Sciatic nerve (tissue), 2 donors: ENCODE data around the gene SV2C. TPM values are rescaled to one million over a fixed set of nuclear protein-coding genes. Genes with fewer than 3 reads are reported as not detected.
"Not testable (repeated sequence)": the region's sequence is repeated elsewhere in the genome, so short reads cannot be mapped to it uniquely, and the experiment has no call there.

Experiments used
- ATAC-seq: fragments of 200-7000 bp; cut with Tn5 transposase; one replicate; pipeline ENCODE4 v1.9.1; 2020; ENCODE audit warnings: mild to moderate bottlenecking, moderate library complexity
- DNase-seq: peaks from one replicate; pipeline ENCODE4 v3.0.0-alpha.2; 2020; ENCODE audit warnings: low spot score
- intact Hi-C: fragments of 100-400 bp; cut with DNase I; formaldehyde crosslinking; loops from one replicate; pipeline ENCODE4 v1.14.2; 2022
- total RNA-seq: library from RNA; stranded (reverse); fragmentation: NEBNext Ultra II Directional; extraction: Animal tissue kit (Norgen Biotek cat#: 25700); gene quantifications from one replicate; pipeline ENCODE4 v1.2.1, GENCODE V29; 2021
- donor health status: DM: no; HTN: no; CAD: no.
- donor health status: DM: no; HTN: no; CAD: no.

The SV2C gene
- total RNA-seq, 1 donor from 2014 or later, result 4.9 TPM

DNA sequence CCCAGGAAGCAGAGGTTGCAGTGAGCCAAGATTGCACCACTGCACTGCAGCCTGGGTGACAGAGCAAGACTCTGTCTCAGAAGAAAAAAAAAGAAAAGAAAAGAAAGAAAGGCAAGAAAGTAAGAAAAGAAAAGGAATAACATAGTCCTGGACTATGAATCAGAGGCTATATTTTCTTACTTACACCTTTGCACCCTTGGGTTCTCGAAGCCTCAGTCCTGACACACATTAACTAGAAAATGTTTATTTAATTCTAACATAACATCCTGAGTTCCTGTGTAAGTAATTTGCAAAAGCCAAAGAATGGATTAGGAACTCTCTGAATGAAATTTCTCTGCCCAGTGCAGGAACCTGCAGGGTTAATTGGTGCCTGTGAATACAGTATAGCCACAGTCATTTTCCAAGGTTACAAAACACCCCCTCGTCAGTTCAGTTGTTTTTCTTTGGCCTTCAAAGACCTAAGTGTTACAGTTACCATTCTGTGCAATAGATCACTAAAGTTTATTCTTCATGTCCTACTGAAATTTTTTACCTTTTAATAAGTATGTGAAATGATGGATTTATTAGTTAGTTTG, 147.6 kb downstream of the SV2C start:
- ATAC-seq (no peak), DNase-seq (no peak)
- intact Hi-C loops, result no loop called here

- intact Hi-C loops, result no loop called here
- ATAC-seq (no peak), DNase-seq (no peak)
These were observed 151.5 kb downstream of the SV2C start for GRCh38 chr5:76234665-76235064.

- ATAC-seq (no peak), DNase-seq (no peak)
- intact Hi-C loops, result no loop called here
These were observed 153.5 kb downstream of the SV2C start for GRCh38 chr5:76236684-76237083.

GRCh38 chr5:76240336-76240735, 157.2 kb downstream of the SV2C start:
- intact Hi-C loops, result no loop called here
- DNase-seq, result no peak
- no peak for ATAC-seq

- ATAC-seq, intact Hi-C loops, DNase-seq: not testable (repeated sequence)
These were observed 159.0 kb downstream of the SV2C start for GRCh38 chr5:76242155-76242554.

DNA sequence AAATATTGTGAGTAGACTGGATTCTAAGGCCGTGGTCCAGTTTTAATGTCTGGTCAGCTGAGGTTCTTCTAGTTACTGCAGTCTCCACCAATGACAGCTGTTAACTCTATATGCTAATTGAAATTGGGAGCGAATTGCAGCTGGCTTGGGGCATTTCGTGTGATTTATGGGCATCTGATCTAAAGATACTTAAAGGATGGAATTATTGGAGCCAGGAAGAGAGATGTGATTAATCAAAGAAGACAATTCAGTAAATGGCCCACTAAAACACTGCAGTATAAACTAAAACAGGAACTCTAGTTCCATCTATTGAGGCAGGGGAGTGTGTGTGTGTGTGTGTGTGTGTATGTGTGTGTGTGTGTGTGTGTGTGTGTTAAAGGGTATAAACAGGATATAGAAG, 162.4 kb downstream of the SV2C start:
- ATAC-seq (no peak), DNase-seq (no peak)
- intact Hi-C loops, result no loop called here

GRCh38 chr5:76249621-76250020, 166.4 kb downstream of the SV2C start:
- intact Hi-C loops, result no loop called here
- no peak for ATAC-seq

GRCh38 chr5:76250463-76250862, 167.3 kb downstream of the SV2C start:
- no peak for ATAC-seq
- no peak for DNase-seq
- intact Hi-C loops, result no loop called here

More at GRCh38 chr5:76249621-76250020, 166.4 kb downstream of the SV2C start:
- no peak for DNase-seq

- intact Hi-C loops, result no loop called here
- DNase-seq (no peak), ATAC-seq (no peak)
These were observed 168.5 kb downstream of the SV2C start for GRCh38 chr5:76251656-76252055.

- DNase-seq, result no peak
- intact Hi-C loops, result no loop called here
- ATAC-seq, result no peak
These were observed 169.3 kb downstream of the SV2C start for GRCh38 chr5:76252437-76252836.

DNA sequence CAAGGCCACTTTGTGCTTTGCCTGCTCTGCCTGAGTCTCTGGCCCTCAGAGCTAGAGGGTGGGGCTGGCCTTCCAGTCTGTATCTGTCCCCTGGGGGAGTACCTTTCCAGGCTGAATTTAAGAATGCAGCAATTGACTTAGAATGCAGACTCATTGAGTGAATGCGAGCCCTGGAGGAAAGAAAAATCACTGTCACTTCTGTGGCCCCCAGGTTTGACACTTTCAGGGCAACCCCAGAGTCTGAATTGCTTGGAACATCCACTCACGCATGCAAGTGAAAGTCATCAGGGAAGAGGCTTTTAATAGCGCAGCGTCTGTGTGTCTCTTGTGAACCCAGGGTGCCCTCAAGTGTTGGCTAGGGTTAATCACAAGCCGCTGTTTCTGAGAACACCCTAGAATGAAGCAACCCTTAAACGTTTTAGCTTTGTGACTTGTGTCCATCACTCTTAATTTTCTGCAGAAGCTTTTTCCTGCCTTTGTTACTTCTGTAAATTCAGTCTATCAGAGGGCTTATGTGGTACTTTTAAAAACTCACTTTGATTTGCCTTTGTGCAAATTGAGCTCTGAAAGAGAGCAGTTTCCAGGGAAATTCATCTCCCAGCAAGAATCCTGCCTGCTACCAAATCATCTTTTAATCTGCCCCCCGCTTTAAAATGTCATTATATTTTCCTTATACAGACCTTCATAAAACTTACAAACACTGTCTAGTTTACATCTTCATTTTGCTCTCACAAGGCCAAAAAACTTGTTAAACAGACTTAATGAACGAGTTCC, 173.1 kb downstream of the SV2C start:
- ATAC-seq (peak; percentile 93), DNase-seq (peak; percentile 67)
- intact Hi-C loops, result no loop called here

DNA sequence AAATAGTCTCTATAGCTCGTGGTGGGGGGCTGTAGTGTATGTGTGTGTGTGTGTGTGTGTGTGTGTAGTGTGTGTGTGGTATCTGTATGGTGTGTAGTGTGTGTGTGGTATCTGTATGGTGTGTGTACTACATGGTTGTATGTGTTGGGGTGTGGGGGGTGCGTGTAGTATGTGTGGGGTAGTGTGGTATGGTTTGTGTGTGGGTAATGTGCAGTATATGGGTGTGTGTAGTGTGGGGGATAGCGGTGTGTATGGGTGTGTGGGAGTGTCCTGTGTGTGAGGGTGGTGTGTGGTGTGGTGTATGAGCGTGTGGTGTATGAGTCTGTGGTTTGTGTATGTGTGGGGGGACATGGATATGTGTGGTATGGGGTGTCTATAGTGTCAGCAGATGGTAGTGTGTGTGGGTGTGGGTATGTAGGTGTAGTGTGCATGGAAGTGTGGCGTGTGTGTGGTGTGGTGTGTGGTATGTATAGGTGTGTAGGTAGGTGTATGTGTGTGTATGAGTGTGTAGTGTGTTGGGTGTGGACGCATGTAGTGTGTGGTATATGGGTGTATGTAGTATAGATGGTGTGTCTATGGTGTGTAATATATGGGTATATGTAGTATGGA, 174.1 kb downstream of the SV2C start:
- no peak for ATAC-seq
- intact Hi-C loops, result no loop called here

DNA sequence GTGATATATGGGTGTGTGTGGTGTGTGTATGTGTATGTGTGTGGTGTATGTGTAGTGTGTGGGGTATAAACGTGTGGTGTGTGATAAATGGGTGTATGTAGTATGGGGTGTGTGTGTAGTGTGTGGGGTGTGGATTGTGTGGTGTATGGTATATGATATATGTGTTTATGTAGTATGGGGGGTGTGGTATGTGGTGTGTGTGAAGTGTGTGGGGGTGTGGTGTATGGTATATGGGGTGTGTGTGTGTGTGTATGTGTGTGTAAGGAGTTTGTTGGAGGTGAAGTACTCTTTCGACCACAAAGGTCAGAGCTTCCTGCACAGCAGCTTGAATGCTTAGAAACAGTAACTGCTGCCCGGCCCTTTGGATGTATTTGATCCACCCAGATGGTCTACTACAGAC, 174.7 kb downstream of the SV2C start:
- intact Hi-C loops, result no loop called here
- ATAC-seq (no peak), DNase-seq (no peak)

More for the DNA sequence above, 174.1 kb downstream of the SV2C start:
- DNase-seq, result no peak

DNA sequence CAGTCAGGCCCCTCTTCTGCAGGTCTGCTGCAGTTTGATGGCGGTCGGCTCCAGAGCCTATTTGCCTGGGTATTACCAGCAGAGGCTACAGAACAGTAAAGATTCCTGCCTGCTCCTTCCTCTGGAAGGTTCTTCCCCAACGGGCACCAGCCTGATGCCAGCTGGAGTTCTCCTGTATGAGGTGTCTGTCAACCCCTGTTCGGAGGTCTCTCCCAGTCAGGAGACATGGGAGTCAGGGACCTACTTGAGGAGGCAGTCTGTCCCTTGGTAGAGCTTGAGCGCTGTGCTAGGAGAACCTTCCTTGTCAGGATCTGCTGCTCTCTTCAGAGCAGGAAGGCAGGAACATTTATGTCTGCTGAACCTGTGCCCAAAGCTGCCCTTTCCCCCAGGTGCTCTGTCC, 181.5 kb downstream of the SV2C start:
- intact Hi-C loops, result no loop called here
- DNase-seq (no peak), ATAC-seq (no peak)

GRCh38 chr5:76269259-76269931, 186.2 kb downstream of the SV2C start:
- DNase-seq (no peak), ATAC-seq (no peak)
- intact Hi-C loops, result no loop called here

DNA sequence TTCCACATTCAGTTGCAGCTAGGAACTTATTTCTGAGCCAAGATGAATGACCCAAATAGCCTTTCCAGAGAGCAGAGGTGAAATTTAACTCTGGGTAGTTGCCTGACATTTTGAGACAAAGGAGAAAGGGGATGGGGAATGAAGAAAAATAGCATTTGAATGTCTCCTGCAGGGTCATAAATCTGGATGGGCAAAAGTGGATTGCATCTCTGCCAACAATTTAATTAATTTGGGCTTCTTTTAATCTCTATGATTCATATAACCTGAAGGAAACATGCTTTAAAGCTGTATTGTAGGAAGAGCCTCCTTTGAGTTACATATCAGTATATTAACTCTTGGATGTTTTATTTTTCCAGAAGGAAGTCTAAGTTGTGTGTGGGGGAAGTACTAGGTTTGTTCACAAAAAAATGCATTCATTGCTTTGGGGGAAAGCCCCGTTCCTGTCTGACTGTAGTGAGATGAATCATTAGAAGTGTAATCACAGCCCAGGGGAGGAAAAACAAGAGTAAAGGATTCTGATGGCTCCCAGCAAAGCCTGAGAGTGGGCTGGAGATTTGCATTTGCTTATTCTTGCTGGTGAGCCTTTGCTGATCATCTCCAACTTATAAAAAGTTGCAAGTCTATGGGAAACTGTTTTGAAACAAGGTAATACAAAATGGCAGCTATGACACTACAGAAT, 186.9 kb downstream of the SV2C start:
- DNase-seq, result no peak
- no peak for ATAC-seq
- intact Hi-C loops, result no loop called here

- ATAC-seq, result no peak
- no peak for DNase-seq
- intact Hi-C loops, result no loop called here
These were observed 188.7 kb downstream of the SV2C start for GRCh38 chr5:76271836-76272235.

DNA sequence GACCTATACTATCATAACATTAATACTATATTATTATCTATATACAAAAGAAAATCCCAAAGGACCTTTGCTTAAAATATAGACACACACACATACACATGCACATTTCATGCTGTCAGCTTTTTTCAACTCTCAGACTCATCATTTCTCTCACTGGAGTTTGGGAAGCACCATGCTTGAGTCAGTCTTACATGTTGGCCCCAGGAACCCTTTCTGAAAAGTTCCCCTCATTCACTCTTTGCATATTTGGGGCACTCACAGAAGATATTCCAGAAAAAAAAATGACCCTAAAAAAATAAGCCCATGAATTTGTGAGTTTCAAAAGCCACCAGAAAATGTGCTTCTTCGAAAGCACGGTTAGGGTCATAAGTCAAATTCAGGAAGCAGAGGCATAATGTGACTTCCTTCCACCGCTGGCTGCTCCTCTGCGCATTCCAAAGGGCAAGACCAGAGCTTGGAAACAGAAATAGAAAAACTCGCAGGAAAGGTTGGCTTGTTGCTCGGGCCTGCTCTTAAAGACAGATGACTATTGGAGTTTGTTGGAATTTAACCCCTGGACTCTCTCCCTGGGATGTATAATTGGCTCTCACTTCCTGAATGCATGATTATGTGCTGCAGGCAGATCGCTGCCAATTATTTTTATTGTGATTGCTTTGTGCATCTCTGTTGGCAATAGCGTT, 190.2 kb downstream of the SV2C start:
- ATAC-seq, result no peak
- intact Hi-C loops, result no loop called here
- DNase-seq, result no peak

- DNase-seq, result no peak
- ATAC-seq, result no peak
- intact Hi-C loops, result no loop called here
These were observed 191.4 kb downstream of the SV2C start for GRCh38 chr5:76274571-76274970.
